GM18519 (cell line): ENCODE measurements around the gene SAFB2.

Experiments
- ATAC-seq: cut with Tn5 transposase; IDR thresholded peaks from one replicate; pipeline ENCODE4 v1.9.1; 2021; ENCODE audit warnings: mild to moderate bottlenecking, moderate library complexity; ENCODE audit not compliant: unreplicated experiment, low FRiP score

The SAFB2 gene

GRCh38 chr19:5586300-5587070 lies 36.1 kb downstream of the SAFB2 start:
- no peak for ATAC-seq

- no peak for ATAC-seq
Observed at GRCh38 chr19:5585461-5586299, 36.9 kb downstream of the SAFB2 start.

- no peak for ATAC-seq
Observed at GRCh38 chr19:5580161-5580571, 42.4 kb downstream of the SAFB2 start.

GRCh38 chr19:5579697-5580096 lies 42.9 kb downstream of the SAFB2 start:
- no peak for ATAC-seq

- ATAC-seq, result no peak
Observed at GRCh38 chr19:5579286-5579685, 43.3 kb downstream of the SAFB2 start.

- no peak for ATAC-seq
Observed at GRCh38 chr19:5578097-5578846, 44.3 kb downstream of the SAFB2 start.

GRCh38 chr19:5575590-5575989 lies 47.0 kb downstream of the SAFB2 start:
- ATAC-seq, result no peak

GRCh38 chr19:5572556-5573286 lies 49.9 kb downstream of the SAFB2 start:
- ATAC-seq, result no peak

- ATAC-seq, result no peak
Observed at GRCh38 chr19:5571777-5572176, 50.8 kb downstream of the SAFB2 start.

GRCh38 chr19:5567970-5568407 lies 54.6 kb downstream of the SAFB2 start:
- no peak for ATAC-seq

- no peak for ATAC-seq
Observed at GRCh38 chr19:5567360-5567969, 55.1 kb downstream of the SAFB2 start, which contains the start of gene TINCR. Gene TINCR (minus strand): TSS chr19:5567953.

- no peak for ATAC-seq
Observed at GRCh38 chr19:5564930-5565329, 57.6 kb downstream of the SAFB2 start.

GRCh38 chr19:5563935-5564612 lies 58.5 kb downstream of the SAFB2 start:
- ATAC-seq, result no peak

GRCh38 chr19:5563008-5563431 lies 59.6 kb downstream of the SAFB2 start:
- no peak for ATAC-seq

GRCh38 chr19:5562280-5562679 lies 60.3 kb downstream of the SAFB2 start:
- ATAC-seq, result no peak

GRCh38 chr19:5561559-5561958 lies 61.0 kb downstream of the SAFB2 start:
- no peak for ATAC-seq

GRCh38 chr19:5560156-5560555 lies 62.4 kb downstream of the SAFB2 start:
- no peak for ATAC-seq

GRCh38 chr19:5559804-5560133 lies 62.8 kb downstream of the SAFB2 start:
- no peak for ATAC-seq

GRCh38 chr19:5558101-5558621 lies 64.4 kb downstream of the SAFB2 start:
- ATAC-seq, result no peak
